ENCODE results near the gene CFL2.

Gene CFL2

DNA sequence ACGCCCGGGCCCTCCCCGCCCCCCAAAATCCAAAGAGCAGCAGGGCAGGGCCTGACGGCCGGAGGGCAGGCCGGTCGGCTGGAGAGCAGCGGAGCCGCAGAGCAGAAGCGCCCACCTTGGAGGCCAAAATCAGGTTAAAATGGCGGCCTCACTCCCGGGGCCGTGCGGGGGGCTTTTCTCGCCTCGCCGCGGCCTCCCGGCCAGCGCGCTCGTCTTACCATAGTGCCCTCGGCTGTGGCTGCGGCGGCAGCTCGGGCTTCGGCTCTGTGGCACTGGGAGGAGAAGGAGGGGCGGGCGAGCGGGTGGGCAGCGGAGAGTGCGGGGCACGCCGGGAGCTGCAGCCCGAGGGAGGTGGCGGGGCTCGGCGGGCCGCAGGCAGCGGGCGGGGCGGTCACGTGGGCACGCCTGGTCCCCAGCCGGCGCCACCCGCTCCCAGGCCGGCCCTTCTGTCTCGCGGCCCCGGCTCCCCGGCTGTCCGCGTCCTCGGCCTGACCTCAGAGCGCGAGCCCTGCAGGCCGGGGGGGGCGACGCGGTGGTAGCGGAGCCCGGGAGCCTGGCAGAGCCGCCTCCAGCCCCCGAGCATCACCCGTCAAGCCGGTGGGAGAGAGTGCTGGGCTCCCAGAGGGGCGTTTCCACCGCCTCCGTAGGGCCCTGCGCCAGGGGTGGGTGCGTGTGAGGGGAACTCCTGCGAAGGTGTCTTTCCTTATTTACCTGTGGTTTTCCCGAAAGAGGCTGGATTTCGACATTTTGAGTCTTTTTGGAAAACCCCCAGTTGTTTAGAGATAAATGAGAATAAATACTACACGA lies at the start of gene CFL2:
CFL2 (minus strand) TSS at position 274 of the 807 bp plus-strand sequence; CDS start at position 221, 53 bp downstream.
- TF ChIP-seq, protein P1, sequence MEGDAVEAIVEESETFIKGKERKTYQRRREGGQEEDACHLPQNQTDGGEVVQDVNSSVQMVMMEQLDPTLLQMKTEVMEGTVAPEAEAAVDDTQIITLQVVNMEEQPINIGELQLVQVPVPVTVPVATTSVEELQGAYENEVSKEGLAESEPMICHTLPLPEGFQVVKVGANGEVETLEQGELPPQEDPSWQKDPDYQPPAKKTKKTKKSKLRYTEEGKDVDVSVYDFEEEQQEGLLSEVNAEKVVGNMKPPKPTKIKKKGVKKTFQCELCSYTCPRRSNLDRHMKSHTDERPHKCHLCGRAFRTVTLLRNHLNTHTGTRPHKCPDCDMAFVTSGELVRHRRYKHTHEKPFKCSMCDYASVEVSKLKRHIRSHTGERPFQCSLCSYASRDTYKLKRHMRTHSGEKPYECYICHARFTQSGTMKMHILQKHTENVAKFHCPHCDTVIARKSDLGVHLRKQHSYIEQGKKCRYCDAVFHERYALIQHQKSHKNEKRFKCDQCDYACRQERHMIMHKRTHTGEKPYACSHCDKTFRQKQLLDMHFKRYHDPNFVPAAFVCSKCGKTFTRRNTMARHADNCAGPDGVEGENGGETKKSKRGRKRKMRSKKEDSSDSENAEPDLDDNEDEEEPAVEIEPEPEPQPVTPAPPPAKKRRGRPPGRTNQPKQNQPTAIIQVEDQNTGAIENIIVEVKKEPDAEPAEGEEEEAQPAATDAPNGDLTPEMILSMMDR (IDR thresholded peaks at IDR 0.05; ENCODE audit: low read length), result no peak
- TF ChIP-seq EZH2 (IDR thresholded peaks at IDR 0.05; ENCODE audit: borderline replicate concordance, low read length), result no peak
- peak within 1 kb of the TSS; percentile 58 for H3K27ac ChIP-seq (ENCODE audit: low read depth, low read length, poor library complexity, severe bottlenecking)

DNA sequence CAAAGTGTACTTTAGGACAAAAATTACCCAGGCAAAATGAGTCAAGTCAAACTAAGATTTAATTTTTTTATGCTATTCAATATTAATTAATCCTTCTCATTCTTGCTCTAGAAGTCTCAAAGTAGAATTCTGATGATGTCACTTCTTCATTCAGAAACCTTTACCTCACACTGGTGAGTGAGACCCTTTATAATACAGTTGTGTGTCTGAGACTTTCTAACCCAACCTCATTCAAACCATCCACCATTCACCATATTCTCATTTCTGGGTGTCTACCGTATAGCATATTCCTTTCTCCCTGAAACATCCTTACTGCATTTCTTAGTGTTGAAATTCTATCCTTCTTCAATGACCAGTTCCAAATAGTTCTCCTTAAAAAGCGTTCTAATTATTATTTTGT lies 40.8 kb upstream of the CFL2 start:
- no peak overlapping the region for H3K9ac ChIP-seq (ENCODE audit: low read length)
- H3K79me2 ChIP-seq (ENCODE audit: insufficient read depth, low read length), result no peaks in the 10 kb centered on the region
- H3F3A ChIP-seq (ENCODE audit: insufficient read depth, low read length), result no peaks in the 10 kb centered on the region
- H3K4me1 ChIP-seq (ENCODE audit: insufficient read depth, low read length, severe bottlenecking), result no peaks in the 10 kb centered on the region
- no peak overlapping the region for H3K4me3 ChIP-seq (ENCODE audit: low read depth, low read length, poor library complexity, severe bottlenecking)
- no peaks in the 10 kb centered on the region for H3K9me2 ChIP-seq (ENCODE audit: low read depth, low read length)
- TF ChIP-seq, protein P1 (IDR thresholded peaks at IDR 0.05; ENCODE audit: low read length), result no peak
- TF ChIP-seq EZH2 (IDR thresholded peaks at IDR 0.05; ENCODE audit: borderline replicate concordance, low read length), result no peak
- H4K20me1 ChIP-seq (ENCODE audit: insufficient read depth, low read length), result no peaks in the 10 kb centered on the region
- no peaks in the 10 kb centered on the region for H3K27me3 ChIP-seq (ENCODE audit: insufficient read depth, low read length)
- no peak overlapping the region for H2AFZ ChIP-seq (ENCODE audit: low read length)
- H3K9me3 ChIP-seq (ENCODE audit: low read length), result no peaks in the 10 kb centered on the region
- no peak overlapping the region for H3K4me2 ChIP-seq (ENCODE audit: low read length)
- no peak overlapping the region for H3K27ac ChIP-seq (ENCODE audit: low read depth, low read length, poor library complexity, severe bottlenecking)
- H3K36me3 ChIP-seq (ENCODE audit: insufficient read depth, low read length), result peaks cover 57% of the 10 kb centered on the region

More for the DNA sequence above, at the start of gene CFL2:
- Histone ChIP-seq H4K20me1 (ENCODE audit: insufficient read depth, low read length) (no peaks in the 10 kb centered on the region), H2AFZ (ENCODE audit: low read length) (peak within 1 kb of the TSS; percentile 1; the same call in 1 of the 2 replicates), H3K9me3 (ENCODE audit: low read length) (no peaks in the 10 kb centered on the region), H3K36me3 (ENCODE audit: insufficient read depth, low read length) (peaks cover 19% of the 10 kb centered on the region; the same call in 1 of the 2 replicates), H3F3A (ENCODE audit: insufficient read depth, low read length) (0 out of 2 replicates have a peak, but pooled peaks cover 4% of the 10 kb centered on the region), H3K4me1 (ENCODE audit: insufficient read depth, low read length, severe bottlenecking) (peaks cover 49% of the 10 kb centered on the region), H3K27me3 (ENCODE audit: insufficient read depth, low read length) (no peaks in the 10 kb centered on the region), H3K4me3 (ENCODE audit: low read depth, low read length, poor library complexity, severe bottlenecking) (peak within 1 kb of the TSS; percentile 99), H3K79me2 (ENCODE audit: insufficient read depth, low read length) (peaks cover 19% of the 10 kb centered on the region), H3K9me2 (ENCODE audit: low read depth, low read length) (no peaks in the 10 kb centered on the region), H3K4me2 (ENCODE audit: low read length) (peak within 1 kb of the TSS; percentile 90), H3K9ac (ENCODE audit: low read length) (peak within 1 kb of the TSS; percentile 93)

DNA sequence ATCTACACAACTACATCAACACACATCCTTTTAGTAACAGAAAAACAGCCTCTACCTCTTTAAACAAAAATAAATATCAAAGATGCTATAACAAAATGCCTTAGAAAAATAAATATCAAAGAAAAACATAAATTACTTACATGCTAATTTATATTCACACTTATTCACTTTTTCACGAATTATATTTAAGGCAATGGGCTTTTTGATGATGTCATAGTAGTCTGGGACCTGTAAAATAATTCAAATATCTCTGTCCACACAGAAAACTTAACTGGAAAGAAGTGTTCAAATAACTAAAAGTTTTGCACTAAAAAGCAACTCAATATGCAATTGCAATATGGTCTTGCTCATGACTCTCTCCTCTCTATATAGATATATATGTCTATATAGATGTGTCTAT lies 40.3 kb upstream of the CFL2 start:
- H3K36me3 ChIP-seq (ENCODE audit: insufficient read depth, low read length), result peaks cover 52% of the 10 kb centered on the region

More for the DNA sequence above, 40.3 kb upstream of the CFL2 start:
- Histone ChIP-seq H3K27ac (ENCODE audit: low read depth, low read length, poor library complexity, severe bottlenecking) (no peak overlapping the region), H3K4me2 (ENCODE audit: low read length) (no peak overlapping the region), H3K9me2 (ENCODE audit: low read depth, low read length) (no peaks in the 10 kb centered on the region), H3K79me2 (ENCODE audit: insufficient read depth, low read length) (no peaks in the 10 kb centered on the region), H3K4me3 (ENCODE audit: low read depth, low read length, poor library complexity, severe bottlenecking) (no peak overlapping the region), H3F3A (ENCODE audit: insufficient read depth, low read length) (no peaks in the 10 kb centered on the region), H4K20me1 (ENCODE audit: insufficient read depth, low read length) (no peaks in the 10 kb centered on the region), H2AFZ (ENCODE audit: low read length) (no peak overlapping the region), H3K9ac (ENCODE audit: low read length) (no peak overlapping the region), H3K27me3 (ENCODE audit: insufficient read depth, low read length) (no peaks in the 10 kb centered on the region), H3K4me1 (ENCODE audit: insufficient read depth, low read length, severe bottlenecking) (no peaks in the 10 kb centered on the region), H3K9me3 (ENCODE audit: low read length) (no peaks in the 10 kb centered on the region)
- TF ChIP-seq EZH2 (IDR thresholded peaks at IDR 0.05; ENCODE audit: borderline replicate concordance, low read length), result no peak
- TF ChIP-seq, protein P1 (IDR thresholded peaks at IDR 0.05; ENCODE audit: low read length), result no peak

All from OCI-LY1 (cell line).